H1 (cell line): Measurements from ENCODE around the gene POLE. TPM values are rescaled to one million over a fixed set of nuclear protein-coding genes. Genes with fewer than 3 reads are reported as not detected.

Experiments used
- CTCF ChIA-PET: fragments of 300-600 bp; sonication (Branson Sonifier 250); formaldehyde crosslinking; loops from one replicate; lab custom pipeline; 2021; ENCODE audit not compliant: partially characterized antibody; lab: Charles Lee
- POLR2A ChIA-PET: fragments of 300-600 bp; sonication (Branson Sonifier 250); formaldehyde crosslinking; loops from one replicate; lab custom pipeline; 2021; ENCODE audit warnings: inconsistent platforms; ENCODE audit not compliant: partially characterized antibody; lab: Charles Lee
- DNase-seq, 2 experiments: peaks; one replicate each; pipeline versions ENCODE4 v3.0.0 to v3.0.0-alpha.2; 2010 to 2022; ENCODE audit warnings: low spot score in 2 of 2, low read depth in 1 of 2, mixed read lengths in 1 of 2
- FAIRE-seq: peaks from 2 replicates; lab custom pipeline; 2011; peaks lifted over from hg19 to GRCh38; lab: Jason Lieb, UNC
- H2AFZ ChIP-seq: 2 replicates; pipeline ENCODE4 v1.8.1; 2012; ENCODE audit warnings: low read length, inconsistent platforms
- H2AK5ac ChIP-seq: 2 replicates; pipeline ENCODE4 v1.6.1; 2013; ENCODE audit warnings: low read depth, low read length
- H2BK120ac ChIP-seq: replicated peaks from 2 replicates; pipeline ENCODE3; 2013; ENCODE audit warnings: low read depth, low read length, inconsistent platforms
- H2BK12ac ChIP-seq: 2 replicates; pipeline ENCODE4 v1.6.1; 2013; ENCODE audit warnings: low read depth, low read length
- H2BK15ac ChIP-seq: 2 replicates; pipeline ENCODE4 v1.6.1; 2013; ENCODE audit warnings: low read length
- H2BK20ac ChIP-seq: 2 replicates; pipeline ENCODE4 v1.6.1; 2013; ENCODE audit warnings: low read length
- H2BK5ac ChIP-seq: 2 replicates; pipeline ENCODE4 v1.6.1; 2013; ENCODE audit warnings: low read depth, low read length
- H3K14ac ChIP-seq: 2 replicates; pipeline ENCODE4 v1.6.1; 2013; ENCODE audit warnings: inconsistent platforms; ENCODE audit not compliant: insufficient read length
- H3K18ac ChIP-seq: 2 replicates; pipeline ENCODE4 v1.6.1; 2013; ENCODE audit warnings: low read length; ENCODE audit errors: extremely low read depth
- H3K23ac ChIP-seq: 2 replicates; pipeline ENCODE4 v1.6.1; 2013; ENCODE audit warnings: inconsistent platforms; ENCODE audit not compliant: insufficient read length
- H3K23me2 ChIP-seq: 2 replicates; pipeline ENCODE4 v1.6.1; 2013; ENCODE audit warnings: low read depth, low read length
- H3K27ac ChIP-seq: 2 replicates; pipeline ENCODE4 v1.6.1; 2011; ENCODE audit warnings: low read depth, low read length, inconsistent platforms
- H3K27me3 ChIP-seq, 4 experiments: replicated peaks in 1 of 4; 1 replicate in 1 of 4; 2 replicates in 3 of 4; pipeline versions ENCODE4 v1.6.1 to v1.8.1; 2011 to 2013; ENCODE audit warnings: low read length in 3 of 4, mild to moderate bottlenecking in 3 of 4, inconsistent platforms in 2 of 4, mixed read lengths in 2 of 4, moderate library complexity in 1 of 4; ENCODE audit not compliant: control insufficient read depth in 3 of 4, insufficient read depth in 3 of 4; ENCODE audit errors: extremely low read depth in 1 of 4
- H3K36me3 ChIP-seq, 4 experiments: 2 replicates each; pipeline versions ENCODE4 v1.6.1 to v1.8.1; 2011 to 2013; ENCODE audit warnings: mild to moderate bottlenecking in 4 of 4, low read length in 3 of 4, moderate library complexity in 2 of 4, control low read depth in 1 of 4, inconsistent platforms in 1 of 4; ENCODE audit not compliant: insufficient read depth in 4 of 4, control insufficient read depth in 2 of 4
- H3K4ac ChIP-seq: replicated peaks from 2 replicates; pipeline ENCODE3; 2013; ENCODE audit warnings: low read length, low read depth, mixed read lengths, inconsistent platforms; ENCODE audit not compliant: insufficient read length
- H3K4me1 ChIP-seq, 4 experiments: replicated peaks in 1 of 4; 1 replicate in 1 of 4; 2 replicates in 3 of 4; pipeline versions ENCODE4 v1.6.1 to v1.8.1; 2011 to 2013; ENCODE audit warnings: low read length in 3 of 4, inconsistent platforms in 2 of 4, mixed read lengths in 1 of 4; ENCODE audit not compliant: insufficient read depth in 4 of 4, control insufficient read depth in 3 of 4
- H3K4me2 ChIP-seq, 2 experiments: 2 replicates each; pipeline versions ENCODE4 v1.6.1 to v1.8.1; 2011 to 2013; ENCODE audit warnings: low read depth in 2 of 2, low read length in 2 of 2, control low read depth in 1 of 2, inconsistent platforms in 1 of 2, mild to moderate bottlenecking in 1 of 2; ENCODE audit not compliant: insufficient read depth in 1 of 2
- H3K4me3 ChIP-seq, 4 experiments: fragments of 200-600, 300-600 bp in 1 of 4; sonication (generic), shearing (Covaris generic), sonication (Bioruptor Twin) in 1 of 4; 2 replicates each; pipeline versions ENCODE4 v1.5.1 to v1.8.1; 2011 to 2016; ENCODE audit warnings: low read length in 4 of 4, low read depth in 3 of 4, control low read depth in 2 of 4, inconsistent platforms in 2 of 4, mild to moderate bottlenecking in 2 of 4, mixed read lengths in 1 of 4, moderate library complexity in 1 of 4; ENCODE audit not compliant: insufficient read depth in 2 of 4; ENCODE audit errors: extremely low read depth in 1 of 4
- H3K56ac ChIP-seq: replicated peaks from 2 replicates; pipeline ENCODE3; 2013; ENCODE audit warnings: low read depth, mild to moderate bottlenecking, mixed read lengths, low read length, inconsistent platforms; ENCODE audit not compliant: insufficient read length
- H3K79me1 ChIP-seq: 2 replicates; pipeline ENCODE4 v1.6.1; 2013; ENCODE audit warnings: low read depth, low read length, control low read depth
- H3K79me2 ChIP-seq, 2 experiments: 2 replicates each; pipeline versions ENCODE4 v1.6.1 to v1.8.1; 2012 to 2013; ENCODE audit warnings: low read length in 2 of 2, mild to moderate bottlenecking in 2 of 2, inconsistent platforms in 1 of 2; ENCODE audit not compliant: insufficient read depth in 2 of 2, control insufficient read depth in 1 of 2
- H3K9ac ChIP-seq, 4 experiments: replicated peaks in 1 of 4; 1 replicate in 1 of 4; 2 replicates in 3 of 4; pipeline versions ENCODE4 v1.6.1 to v1.8.1; 2011 to 2013; ENCODE audit warnings: low read depth in 3 of 4, low read length in 3 of 4, control low read depth in 2 of 4, mild to moderate bottlenecking in 2 of 4, moderate library complexity in 2 of 4, inconsistent platforms in 1 of 4; ENCODE audit errors: extremely low read depth in 1 of 4
- H3K9me3 ChIP-seq, 2 experiments: 2 replicates each; pipeline versions ENCODE4 v1.6.1 to v1.8.1; 2012 to 2013; ENCODE audit warnings: mild to moderate bottlenecking in 2 of 2, moderate library complexity in 2 of 2, control low read depth in 1 of 2, inconsistent platforms in 1 of 2, low read depth in 1 of 2, low read length in 1 of 2, mixed read lengths in 1 of 2; ENCODE audit not compliant: insufficient read depth in 2 of 2
- H4K20me1 ChIP-seq, 2 experiments: replicated peaks in 1 of 2; 2 replicates each; pipeline versions ENCODE3 to v1.8.1; 2011 to 2013; ENCODE audit warnings: inconsistent platforms in 2 of 2, low read length in 2 of 2, mild to moderate bottlenecking in 1 of 2; ENCODE audit not compliant: insufficient read depth in 2 of 2, control insufficient read depth in 1 of 2
- H4K5ac ChIP-seq: 2 replicates; pipeline ENCODE4 v1.6.1; 2013; ENCODE audit warnings: low read length, low read depth, mixed read lengths, inconsistent platforms; ENCODE audit not compliant: insufficient read length
- H4K8ac ChIP-seq: 2 replicates; pipeline ENCODE4 v1.8.0; 2013; ENCODE audit warnings: mild to moderate bottlenecking, moderate library complexity, low read length, inconsistent platforms; ENCODE audit not compliant: insufficient read depth; ENCODE audit errors: extremely low read depth
- H4K91ac ChIP-seq: replicated peaks from 2 replicates; pipeline ENCODE3; 2013; ENCODE audit warnings: low read length, mixed read lengths, inconsistent platforms; ENCODE audit not compliant: insufficient read length
- E2F6 ChIP-seq: IDR thresholded peaks from 2 replicates; pipeline ENCODE4 v1.6.1; 2012; ENCODE audit warnings: inconsistent platforms
- FOSL1 ChIP-seq: IDR thresholded peaks from 2 replicates; pipeline ENCODE4 v1.6.1; 2011; ENCODE audit warnings: mild to moderate bottlenecking, low read depth, low read length, moderate library complexity; ENCODE audit not compliant: insufficient read depth
- GTF2F1 ChIP-seq: IDR thresholded peaks from 2 replicates; pipeline ENCODE4 v1.6.1; 2012; ENCODE audit warnings: low read depth, low read length, improper control_type of control experiment, borderline replicate concordance
- HDAC2 ChIP-seq, 2 experiments: fragments of 300-600 bp in 1 of 2; sonication (generic) in 1 of 2; IDR thresholded peaks; 2 replicates each; pipeline ENCODE4 v1.6.1; 2011 to 2012; ENCODE audit warnings: low read depth in 2 of 2, low read length in 2 of 2, mild to moderate bottlenecking in 2 of 2, moderate library complexity in 2 of 2, borderline replicate concordance in 1 of 2, inconsistent platforms in 1 of 2
- POLR2AphosphoS5 ChIP-seq: IDR thresholded peaks from 2 replicates; pipeline ENCODE4 v1.6.1; 2011; ENCODE audit warnings: low read depth, low read length
- RBBP5 ChIP-seq: IDR thresholded peaks from 2 replicates; pipeline ENCODE4 v1.7.1; 2012; ENCODE audit warnings: low read depth, mild to moderate bottlenecking, inconsistent platforms, low read length, moderate library complexity, borderline replicate concordance
- SIRT6 ChIP-seq: IDR thresholded peaks from one replicate; pipeline ENCODE4 v1.7.1; 2012; ENCODE audit warnings: low read length, inconsistent platforms
- SIX5 ChIP-seq: IDR thresholded peaks from 2 replicates; pipeline ENCODE4 v1.6.1; 2011; ENCODE audit warnings: mild to moderate bottlenecking, low read depth, low read length
- SRF ChIP-seq: IDR thresholded peaks from 2 replicates; pipeline ENCODE4 v1.6.1; 2011; ENCODE audit warnings: mild to moderate bottlenecking, low read depth, low read length, moderate library complexity
- ZNF274 ChIP-seq: IDR thresholded peaks from 2 replicates; pipeline ENCODE4 v1.7.0; 2012; ENCODE audit warnings: low read length, borderline replicate concordance; ENCODE audit errors: extremely low read depth
- WGBS, 2 experiments: shearing (Covaris generic) in 1 of 2; methylation state at CpG; one replicate each; pipeline versions ENCODE4 v1.1.6 to v1.1.7; 2013 to 2015; ENCODE audit warnings: low lambda C conversion rate in 2 of 2, mixed read lengths in 2 of 2, inconsistent platforms in 1 of 2, low coverage in 1 of 2, missing lambda C conversion rate in 1 of 2; ENCODE audit not compliant: insufficient replicate concordance in 2 of 2, insufficient coverage in 1 of 2, insufficient read length in 1 of 2; ENCODE audit errors: extremely low coverage in 1 of 2, missing lambda C conversion rate in 1 of 2; 5-methylcytosine and 5-hydroxymethylcytosine counted together
- polyA plus RNA-seq, 7 experiments: library from polyadenylated mRNA; depleted of rRNA in 3 of 7; stranded (reverse) in 5 of 7; unstranded in 2 of 7; fragments of >200 nt in 5 of 7; fragments of 200-250 nt in 2 of 7; gene quantifications; 1 replicate in 5 of 7; 2 replicates in 1 of 7; 4 replicates in 1 of 7; pipeline versions ENCODE4 v1.2.1 to v1.2.3, GENCODE V29; 2011 to 2013; ENCODE audit warnings: missing spikeins in 2 of 7, mixed read lengths in 2 of 7
- total RNA-seq: library from RNA; stranded (reverse); fragmentation: NEBNext Ultra II Directional; extraction: Animal tissue kit (Norgen Biotek cat#: 25700); gene quantifications from 2 replicates; pipeline ENCODE4 v1.2.1, GENCODE V29; 2021

The POLE gene
- total and polyA plus RNA-seq, 2 of the 8 experiments (the other 6 are each of a cell fraction or from before 2014, with no cell fraction given) = 59.7 to 115 TPM

GRCh38 chr12:132595183-132595582 is 92.0 kb downstream of the POLE start:
- Histone ChIP-seq H3K14ac (no peak overlapping the region), H3K23me2 (peaks cover 4% of the 10 kb centered on the region; the same call in 1 of the 2 replicates), H3K9me3 (peaks cover 0 to 7% of the 10 kb centered on the region in 2 experiments; a peak in 1 of 4 replicates), H3K79me1 (no peaks in the 10 kb centered on the region), H3K4ac (no peak overlapping the region), H2BK20ac (no peak overlapping the region), H4K8ac (no peak overlapping the region), H4K20me1 (peaks cover 0 to 6% of the 10 kb centered on the region in 2 experiments), H3K27me3 (peaks cover 18 to 56% (median 52%) of the 10 kb centered on the region in 4 experiments), H3K79me2 (no peaks in the 10 kb centered on the region), H3K56ac (no peak overlapping the region), H2BK120ac (no peak overlapping the region), H3K18ac (no peak overlapping the region), H2BK15ac (no peak overlapping the region; the same call in 1 of the 2 replicates), H2AK5ac (no peak overlapping the region), H3K27ac (no peak overlapping the region), H3K4me3 (no peak overlapping the region), H4K5ac (no peak overlapping the region), H3K4me1 (peaks cover 0 to 3% (median 1%) of the 10 kb centered on the region in 4 experiments; a peak in 3 of 7 replicates), H2AFZ (no peak overlapping the region), H3K36me3 (no peaks in the 10 kb centered on the region), H3K4me2 (no peak overlapping the region), H4K91ac (no peak overlapping the region), H2BK12ac (no peak overlapping the region), H2BK5ac (no peak overlapping the region), H3K9ac (no peak overlapping the region), H3K23ac (no peak overlapping the region)
- 84% methylated on average over 11 of the region's 11 CpGs; no CpG with 5 or more reads in 1 of the 2 experiments for WGBS, 2 experiments
- FAIRE-seq (no peak), DNase-seq (no peak)
- POLR2A ChIA-PET = interaction anchor here (1.0 to 3.3 kb wide), 4 partner anchors 13 to 36 kb away, joined by 3 to 20 read pairs (median 4); no protein-coding TSS in a partner anchor
- CTCF ChIA-PET = interaction anchor here (1.3 to 2.8 kb wide), 8 partner anchors 13 to 181 kb away, joined by 3 to 13 read pairs (median 5); no protein-coding TSS in a partner anchor
- TF ChIP-seq POLR2AphosphoS5 = no peak
- TF ChIP-seq E2F6 = no peak
- TF ChIP-seq HDAC2 (IDR thresholded peaks at IDR 0.05; ENCODE audit: borderline replicate concordance in 1 of 2, low read depth in 2 of 2, low read length in 2 of 2) = no peak
- TF ChIP-seq SIRT6 = no peak
- no peak for TF ChIP-seq SRF
- no peak for TF ChIP-seq RBBP5
- no peak for TF ChIP-seq SIX5
- TF ChIP-seq FOSL1 = no peak
- no peak for TF ChIP-seq GTF2F1
- no peak for TF ChIP-seq ZNF274
